HS-5 (cell line): Measurements from ENCODE around the gene SPI1.

Experiments
- DNase-seq: peaks from one replicate; pipeline ENCODE4 v3.0.0-alpha.2; 2012; ENCODE audit warnings: low read depth

SPI1 gene

GRCh38 chr11:47378010-47378835 lies at the start of gene SPI1:
Gene SPI1, minus strand, starts transcription at chr11:47378547. Its CDS starts 194 bp downstream, at chr11:47378353.
- DNase-seq = no peak

DNA sequence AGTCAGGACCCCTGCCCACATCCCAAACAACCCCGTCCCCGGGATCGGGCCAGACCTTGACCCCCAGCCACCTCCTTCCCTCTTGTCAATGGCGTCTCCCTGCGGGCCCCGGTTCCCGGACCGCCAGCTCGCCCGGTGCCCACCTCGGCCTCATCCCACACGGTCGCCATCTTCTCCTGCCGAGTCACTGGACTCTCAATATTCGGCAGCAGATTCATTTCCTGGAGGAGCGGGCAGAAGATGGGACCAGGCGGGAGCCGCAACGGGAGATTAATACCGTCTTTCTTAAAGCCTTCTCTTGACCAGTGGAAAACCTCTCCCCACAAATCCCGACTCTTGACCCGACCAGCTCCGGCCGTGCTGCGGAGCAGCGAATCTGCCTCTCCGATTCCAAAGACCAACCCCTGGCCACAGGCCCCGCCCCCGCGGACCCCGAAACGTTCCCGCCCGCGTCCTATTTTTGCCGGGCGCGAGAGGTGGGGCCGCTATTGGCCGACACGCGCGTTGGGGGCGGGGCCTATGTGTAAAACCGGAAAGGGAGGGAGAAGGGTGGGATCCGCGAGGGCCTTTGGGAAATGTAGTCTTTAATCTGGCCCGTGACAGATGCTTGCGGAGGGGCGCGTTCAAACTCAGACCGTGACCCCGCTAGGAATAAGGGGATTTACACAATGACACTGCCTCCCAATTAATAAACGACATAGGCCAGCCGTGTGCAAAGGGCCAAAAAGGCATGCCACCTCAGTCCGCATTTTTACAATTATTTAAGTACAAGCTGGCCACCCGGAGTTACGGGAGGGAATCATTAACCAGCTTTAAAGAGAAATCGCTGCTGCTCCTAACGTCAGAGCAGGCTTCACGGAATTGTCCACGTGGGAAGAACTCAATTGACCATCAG lies 48.0 kb upstream of the SPI1 start, which contains the start of gene PSMC3:
TSS of gene PSMC3 (minus strand) at position 378 of the 895 bp plus-strand sequence. CDS start at position 218, 160 bp downstream.
- DNase-seq = peak; percentile 83

DNA sequence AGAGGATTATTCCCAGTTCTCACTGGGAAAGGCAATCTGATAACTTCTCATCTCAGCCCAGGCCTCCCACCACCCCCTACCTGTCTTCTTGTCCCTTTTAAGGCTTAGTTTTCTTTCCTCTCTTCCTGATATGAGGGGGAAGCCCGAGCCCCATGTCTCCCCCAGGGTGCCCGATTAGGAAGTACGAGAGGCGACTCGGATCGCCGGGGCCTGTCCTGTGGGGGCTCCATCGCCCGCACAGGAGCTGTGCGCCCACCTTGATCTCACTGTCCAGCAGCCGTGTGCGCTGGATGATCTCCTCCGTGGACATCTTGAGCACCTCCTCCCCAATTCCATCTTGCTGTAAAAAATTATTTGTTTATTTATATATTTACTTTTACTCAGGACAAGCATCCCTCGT lies 47.3 kb upstream of the SPI1 start:
- DNase-seq = no peak

DNA sequence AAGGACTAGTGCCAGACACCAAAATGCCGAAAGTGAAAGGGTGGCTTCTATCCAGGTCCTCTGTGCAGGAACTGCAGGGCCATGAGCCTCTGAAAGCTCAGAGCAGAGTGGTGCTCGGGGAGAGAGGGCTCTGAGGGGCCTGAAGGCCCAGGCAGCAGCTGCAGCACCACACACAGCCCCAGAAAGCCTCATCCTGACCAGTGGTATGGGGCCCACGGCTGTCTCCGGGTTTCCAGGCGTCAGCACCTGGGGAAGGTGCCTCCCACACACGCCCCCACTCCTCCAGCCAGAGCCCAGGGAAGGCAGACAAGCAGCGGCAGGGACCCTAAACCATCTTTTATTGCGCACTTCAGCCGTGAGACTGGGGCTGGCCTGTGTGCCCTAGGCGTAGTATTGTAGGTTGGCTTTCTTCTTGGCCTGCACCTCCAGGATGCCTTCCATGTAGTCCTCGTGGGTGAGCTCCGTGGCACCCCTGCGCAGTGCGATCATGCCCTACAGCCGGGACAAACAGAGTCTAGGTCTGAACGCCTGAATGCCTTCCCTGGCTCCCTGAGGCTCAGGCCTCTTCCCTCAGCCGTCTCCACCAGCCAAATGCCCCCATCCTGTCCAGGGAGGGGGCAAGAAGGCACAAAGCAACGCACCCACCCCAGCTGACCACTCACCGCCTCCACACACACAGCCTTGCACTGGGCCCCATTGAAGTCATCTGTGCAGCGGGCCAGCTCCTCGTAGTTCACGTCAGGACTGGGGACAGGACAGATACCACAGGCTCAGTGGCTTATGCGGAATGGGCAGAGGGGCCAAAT lies 40.3 kb upstream of the SPI1 start:
- no peak for DNase-seq

DNA sequence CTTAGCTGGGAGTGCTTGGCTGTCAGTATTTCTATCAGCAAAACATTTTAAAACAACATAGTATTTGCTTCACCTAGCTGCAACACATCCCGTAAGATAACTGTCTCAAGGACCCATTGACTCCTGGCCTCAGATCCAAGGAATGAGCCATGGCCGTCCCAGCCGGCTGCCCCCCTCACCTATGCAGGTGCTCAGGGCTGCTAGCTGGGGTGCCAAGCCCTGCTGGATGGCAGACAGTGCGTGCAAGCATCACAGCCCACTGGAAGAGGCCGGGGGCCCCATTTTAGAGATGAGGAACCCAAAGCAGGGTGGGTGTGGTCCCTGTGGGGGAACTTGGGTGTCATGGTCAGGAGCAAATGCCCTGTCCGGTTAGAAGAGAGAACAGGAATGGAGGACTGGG lies 39.4 kb upstream of the SPI1 start:
- DNase-seq = no peak

DNA sequence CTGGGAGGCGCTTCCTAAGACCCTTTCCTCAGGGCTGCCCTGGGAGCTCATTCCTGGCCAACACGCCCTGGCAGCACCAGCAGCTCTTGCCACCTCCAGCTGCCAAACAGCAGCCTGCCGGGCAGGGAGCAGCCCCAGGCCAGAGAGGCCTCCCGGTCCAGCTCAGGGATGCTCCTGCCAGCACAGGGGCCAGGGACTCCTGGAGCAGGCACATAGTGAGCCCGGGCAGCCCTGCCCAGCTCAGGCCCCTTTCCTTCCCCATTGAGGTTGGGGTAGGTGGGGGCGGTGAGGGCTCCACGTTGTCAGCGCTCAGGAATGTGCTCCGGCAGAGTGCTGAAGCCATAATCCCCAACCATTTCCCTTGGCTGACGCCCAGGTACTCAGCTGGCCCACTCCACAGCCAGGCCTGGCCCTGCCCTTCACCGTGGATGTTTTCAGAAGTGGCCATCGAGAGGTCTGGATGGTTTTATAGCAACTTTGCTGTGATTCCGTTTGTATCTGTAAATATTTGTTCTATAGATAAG lies 37.7 kb upstream of the SPI1 start:
- peak; percentile 88 for DNase-seq

- DNase-seq = no peak
Measured at GRCh38 chr11:47415091-47415854, 36.9 kb upstream of the SPI1 start.

DNA sequence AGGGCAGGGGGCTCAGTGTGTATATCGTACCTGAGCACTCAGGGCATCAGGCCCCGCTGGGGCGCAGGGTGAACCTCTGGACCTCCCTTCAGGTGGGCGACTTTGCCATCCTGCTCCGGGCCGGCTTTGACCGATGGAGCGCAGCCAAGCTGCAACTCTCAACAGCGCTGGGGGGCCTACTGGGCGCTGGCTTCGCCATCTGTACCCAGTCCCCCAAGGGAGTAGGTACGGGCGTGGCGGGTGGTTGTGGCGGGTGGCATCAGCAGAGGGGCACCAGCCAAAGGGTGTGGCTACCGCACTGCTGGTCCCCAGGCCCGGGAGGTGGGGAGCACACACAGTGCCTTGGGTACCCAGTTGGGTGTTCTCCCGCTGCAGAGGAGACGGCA lies 36.3 kb upstream of the SPI1 start:
- no peak for DNase-seq

DNA sequence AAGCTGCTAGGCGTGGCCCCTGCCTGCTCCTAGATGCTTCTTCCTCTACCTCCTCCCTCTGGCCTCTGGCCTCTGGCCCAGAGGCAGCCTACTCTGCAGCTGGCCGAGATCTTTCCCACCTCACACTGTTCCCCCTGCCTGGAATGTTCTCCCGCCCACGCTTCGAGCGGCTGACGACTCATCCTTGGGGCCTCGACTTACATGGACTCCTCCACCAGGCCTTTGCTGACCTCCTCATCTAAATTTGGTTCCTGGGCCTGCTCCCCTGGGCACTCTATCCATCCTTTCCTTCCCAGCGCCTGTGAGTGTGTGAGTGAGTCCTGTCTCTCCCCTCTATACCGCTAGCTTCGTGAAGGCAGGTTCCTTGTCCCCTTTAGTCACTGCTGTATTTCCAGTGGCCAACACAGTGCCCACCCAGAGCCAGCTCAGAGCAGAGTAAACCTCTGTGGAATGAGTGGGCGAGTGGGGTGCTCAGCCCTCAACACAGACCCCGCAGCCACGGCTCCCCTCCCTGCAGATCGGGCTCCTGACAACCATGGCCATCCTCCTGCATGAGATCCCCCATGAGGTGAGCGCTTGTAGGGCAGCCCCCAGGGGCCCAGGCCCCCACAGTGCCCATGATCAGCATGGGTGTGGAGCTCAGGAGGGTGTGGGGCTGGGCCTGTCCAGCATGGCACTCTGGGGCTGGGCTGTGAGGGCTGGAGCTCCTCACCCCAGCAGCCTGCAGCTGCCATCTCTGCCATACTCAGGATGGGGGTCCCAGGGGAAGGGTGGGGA lies 35.7 kb upstream of the SPI1 start:
- DNase-seq = peak; percentile 45

DNA sequence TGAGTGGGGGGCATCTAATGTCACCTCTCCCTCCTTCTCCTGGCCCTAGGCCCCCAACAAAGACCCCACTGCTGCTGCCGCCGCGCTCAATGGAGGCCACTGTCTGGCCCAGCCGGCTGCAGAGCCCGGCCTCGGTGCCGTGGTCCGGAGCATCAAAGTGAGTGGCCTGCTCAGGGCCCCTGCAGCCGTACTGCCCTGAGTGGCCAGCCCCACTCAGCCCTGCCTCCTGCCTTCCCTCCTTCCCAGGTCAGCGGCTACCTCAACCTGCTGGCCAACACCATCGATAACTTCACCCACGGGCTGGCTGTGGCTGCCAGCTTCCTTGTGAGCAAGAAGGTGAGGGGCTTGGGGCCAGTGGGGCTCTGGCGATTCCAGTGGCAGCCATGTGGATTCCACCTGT lies 35.0 kb upstream of the SPI1 start:
- DNase-seq = no peak

GRCh38 chr11:47411884-47412746 lies 33.8 kb upstream of the SPI1 start:
- no peak for DNase-seq

DNA sequence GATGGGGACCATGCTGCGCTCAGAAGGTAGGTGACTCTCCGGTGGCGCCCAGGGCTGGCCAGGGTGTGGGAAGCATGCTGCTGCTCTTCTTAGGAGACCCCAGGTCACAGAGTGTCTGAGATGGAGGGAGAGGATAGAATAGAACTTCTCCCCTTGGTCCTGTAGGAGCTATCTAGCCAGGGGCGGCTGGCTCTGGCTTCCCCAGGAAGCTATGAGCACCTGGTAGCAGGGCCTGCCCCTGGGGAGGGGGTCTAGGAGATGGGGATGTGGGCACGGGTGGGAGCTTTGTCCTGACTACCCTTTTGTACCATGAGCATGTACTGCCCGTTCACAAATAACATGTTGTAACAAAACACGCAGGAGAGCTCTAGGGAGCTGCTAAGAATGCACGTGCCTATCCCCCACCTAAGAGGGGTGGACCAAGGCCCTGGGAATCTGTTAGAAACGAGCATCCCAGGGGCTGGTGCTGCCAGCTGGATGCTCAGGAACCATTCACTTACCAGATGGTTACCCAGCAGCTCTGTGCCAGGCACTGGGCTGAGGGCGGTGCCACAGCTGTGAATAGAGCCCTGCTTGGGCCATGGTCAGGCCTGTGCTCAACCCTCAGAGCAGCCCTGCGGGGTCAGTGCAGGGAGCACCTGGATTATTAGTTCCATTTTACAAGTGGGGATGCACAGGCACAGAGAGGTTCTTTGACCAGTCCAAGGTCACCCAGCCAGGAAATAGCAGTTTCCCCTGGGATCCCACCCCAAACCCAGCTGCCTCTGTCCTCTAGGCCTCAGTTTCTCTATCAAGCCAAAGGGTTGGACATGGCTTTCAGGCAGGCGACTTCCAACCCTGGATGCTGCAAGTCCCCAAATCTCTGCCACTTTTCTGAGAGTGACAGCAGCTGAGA lies 32.3 kb upstream of the SPI1 start:
- DNase-seq = no peak

GRCh38 chr11:47409440-47410369 lies 31.4 kb upstream of the SPI1 start:
- DNase-seq = no peak

DNA sequence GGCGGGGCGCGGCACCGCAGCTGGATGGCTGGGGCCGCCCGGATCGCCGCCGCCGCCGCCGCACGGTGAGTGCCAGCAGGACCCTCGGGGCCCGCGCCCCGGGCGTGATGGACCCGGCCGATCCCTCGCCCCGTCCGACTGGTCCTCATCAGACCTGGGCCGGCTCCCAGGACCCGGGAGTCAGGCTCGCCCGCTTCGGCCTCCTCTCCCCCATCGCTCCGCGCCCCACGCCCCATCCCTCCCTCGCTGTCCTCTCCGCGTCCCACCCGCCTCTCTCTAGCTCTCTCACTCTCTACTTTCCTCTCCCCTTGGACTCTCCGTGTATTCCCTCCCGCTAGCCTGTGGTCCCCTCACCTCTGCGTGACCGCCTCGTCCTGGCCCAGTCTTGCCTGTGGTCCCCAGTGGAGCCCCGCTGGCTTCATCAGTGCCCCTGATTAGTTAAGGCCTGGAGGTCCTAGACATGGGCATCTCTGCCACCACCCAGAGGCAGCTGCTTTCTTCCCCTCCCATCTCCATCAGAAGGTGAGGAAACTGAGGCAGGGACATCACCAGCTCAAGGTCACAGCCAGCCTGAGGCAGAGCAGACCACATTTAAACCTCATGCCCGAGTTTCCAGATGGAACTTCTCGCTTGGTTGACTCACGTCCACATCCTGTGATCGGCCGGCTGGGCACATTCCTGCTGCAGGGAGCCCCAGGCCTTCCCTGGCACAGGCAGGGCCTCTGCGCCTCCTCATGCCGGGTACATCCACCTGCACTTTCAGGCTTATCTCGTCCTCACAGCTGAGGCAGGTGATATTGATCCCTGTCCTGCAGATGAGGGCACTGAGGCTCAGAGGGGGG lies 30.5 kb upstream of the SPI1 start:
- peak; percentile 64 for DNase-seq

- DNase-seq = peak; percentile 84
Measured at GRCh38 chr11:47407746-47408590, 29.6 kb upstream of the SPI1 start, which contains the start of gene SLC39A13. Gene SLC39A13, plus strand, starts transcription at chr11:47408590. Its CDS starts 1,505 bp downstream, at chr11:47410095.
